ENCODE measurements around the gene GPR18.

The GPR18 gene, protein sequence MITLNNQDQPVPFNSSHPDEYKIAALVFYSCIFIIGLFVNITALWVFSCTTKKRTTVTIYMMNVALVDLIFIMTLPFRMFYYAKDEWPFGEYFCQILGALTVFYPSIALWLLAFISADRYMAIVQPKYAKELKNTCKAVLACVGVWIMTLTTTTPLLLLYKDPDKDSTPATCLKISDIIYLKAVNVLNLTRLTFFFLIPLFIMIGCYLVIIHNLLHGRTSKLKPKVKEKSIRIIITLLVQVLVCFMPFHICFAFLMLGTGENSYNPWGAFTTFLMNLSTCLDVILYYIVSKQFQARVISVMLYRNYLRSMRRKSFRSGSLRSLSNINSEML
- total RNA-seq, result 2.9 to 31.6 (median 11.0) reads per million in 9 experiments

DNA sequence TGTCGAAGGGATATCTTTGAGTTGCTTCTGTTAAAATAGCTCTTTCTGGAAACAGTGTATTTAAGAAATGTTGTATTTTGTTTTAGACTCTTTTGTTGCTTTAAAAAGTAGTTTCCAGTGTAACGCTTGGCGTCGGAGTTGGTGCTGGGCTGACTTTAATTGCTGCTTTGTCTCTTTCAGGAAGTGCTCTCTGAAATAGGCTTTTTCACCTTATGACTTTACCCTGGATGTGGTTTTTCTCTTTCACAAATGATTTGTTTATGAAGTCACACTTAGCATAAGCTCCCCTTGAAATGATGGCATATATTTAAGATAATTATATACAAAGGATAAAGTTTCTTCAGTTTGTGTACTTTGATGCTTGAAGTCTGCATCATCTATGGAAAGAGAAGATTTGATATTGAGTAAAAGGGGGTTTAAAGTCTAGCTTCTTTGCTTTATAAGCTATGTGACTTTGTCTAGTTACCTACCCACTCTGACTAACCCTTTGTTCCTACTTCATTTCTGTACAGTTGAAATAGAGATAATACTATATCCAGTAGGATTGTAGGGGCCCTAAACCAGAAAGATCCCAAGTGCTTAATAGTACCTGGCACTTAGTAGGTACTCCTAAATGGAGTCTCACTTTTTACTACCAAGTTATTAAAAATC is at the start of gene GPR18:
Gene GPR18, minus strand, starts transcription at position 170 of the 651 bp plus-strand sequence. CDS start 2,507 bp downstream, outside the sequence.
- H3K27me3 Mint-ChIP-seq, result no peaks in the 10 kb centered on the region
- peak within 1 kb of the TSS; percentile 93 to 98 for H3K27ac Mint-ChIP-seq
- peaks cover 33 to 63% of the 10 kb centered on the region in 2 donors for H3K4me1 Mint-ChIP-seq (ENCODE audit: low read depth in 2 of 2)
- no peaks in the 10 kb centered on the region for H3K9me3 Mint-ChIP-seq
- H3K36me3 Mint-ChIP-seq (ENCODE audit: insufficient read depth), result peaks cover 34% of the 10 kb centered on the region
- DNase-seq, result no peak
- ATAC-seq (replicated peaks), result peak; percentile 82
- peak within 1 kb of the TSS; percentile 81 to 98 for H3K4me3 Mint-ChIP-seq

DNA sequence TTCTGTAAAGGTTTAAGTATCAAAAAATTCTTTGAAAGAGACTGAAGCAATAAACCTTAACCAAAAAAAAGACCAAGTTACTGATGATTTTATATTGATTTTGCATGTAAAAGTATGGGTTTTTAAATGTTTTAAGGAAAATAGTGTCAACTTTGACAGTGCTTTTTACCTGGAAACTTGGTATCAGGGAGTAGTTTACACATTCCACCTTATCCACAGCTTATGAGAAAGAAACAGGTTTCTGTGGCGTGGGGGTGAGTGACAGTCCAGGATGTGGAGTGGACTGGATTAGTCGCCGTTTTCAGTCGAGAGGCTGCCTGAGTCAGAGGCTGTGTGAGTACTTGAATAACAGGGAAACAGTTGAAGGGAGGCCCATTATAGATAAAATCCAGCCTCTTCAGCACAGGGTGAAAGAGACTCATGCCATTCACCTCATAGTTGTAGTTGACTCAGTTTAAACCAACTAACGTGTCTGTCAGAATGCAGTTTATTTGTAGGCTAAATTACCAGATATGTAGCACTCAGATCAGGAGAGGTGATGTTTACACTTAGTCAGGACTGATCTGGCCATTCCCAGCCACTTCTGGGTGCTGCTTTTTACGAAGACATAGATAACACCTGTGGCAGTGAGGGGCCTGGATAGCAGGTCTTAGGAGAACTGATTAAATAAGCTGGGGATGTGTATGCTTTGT is 49.6 kb upstream of the GPR18 start:
- Mint-ChIP-seq H3K36me3 (ENCODE audit: insufficient read depth) (peaks cover 43% of the 10 kb centered on the region), H3K27ac (peak overlapping the region; percentile 91 to 95), H3K4me3 (peak overlapping the region; percentile 86 to 91), H3K27me3 (no peaks in the 10 kb centered on the region), H3K9me3 (no peaks in the 10 kb centered on the region), H3K4me1 (ENCODE audit: low read depth in 2 of 2) (peaks cover 48 to 68% of the 10 kb centered on the region in 2 donors)
- DNase-seq (peak in 1 of 3 experiments; percentile 33), ATAC-seq (replicated peaks) (peak; percentile 52)

DNA sequence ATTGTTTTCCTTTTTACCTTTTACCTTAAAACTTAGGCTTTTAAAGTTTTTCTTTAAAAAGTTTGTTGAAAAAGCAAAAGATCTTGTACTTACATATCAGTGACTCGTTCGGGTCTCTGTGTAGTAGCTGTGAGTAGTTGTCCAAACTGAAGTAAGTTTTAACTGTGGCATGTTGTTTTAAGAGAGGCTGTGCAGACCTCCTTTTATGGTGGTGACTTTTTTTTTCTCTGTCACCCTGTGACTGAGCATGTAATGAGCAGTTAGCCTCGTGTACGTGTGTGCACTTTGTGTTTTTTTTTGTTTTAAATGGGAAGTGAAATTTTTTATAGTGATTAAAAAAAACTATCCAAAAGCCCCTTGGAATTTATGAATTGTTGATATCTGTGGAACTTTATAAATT is 49.1 kb upstream of the GPR18 start, which contains the start of gene GPR183:
Gene GPR183, minus strand, starts transcription at position 153 of the 400 bp plus-strand sequence. CDS start 11,254 bp downstream, outside the sequence.
- Mint-ChIP-seq H3K9me3 (no peaks in the 10 kb centered on the region), H3K27ac (peak within 1 kb of the TSS; percentile 91 to 95), H3K4me1 (ENCODE audit: low read depth in 2 of 2) (peaks cover 47 to 66% of the 10 kb centered on the region in 2 donors), H3K27me3 (no peaks in the 10 kb centered on the region), H3K4me3 (peak within 1 kb of the TSS; percentile 86 to 91), H3K36me3 (ENCODE audit: insufficient read depth) (peaks cover 43% of the 10 kb centered on the region)
- ATAC-seq (replicated peaks), result peak; percentile 79
- DNase-seq, result peak in 1 of 3 experiments; percentile 56

DNA sequence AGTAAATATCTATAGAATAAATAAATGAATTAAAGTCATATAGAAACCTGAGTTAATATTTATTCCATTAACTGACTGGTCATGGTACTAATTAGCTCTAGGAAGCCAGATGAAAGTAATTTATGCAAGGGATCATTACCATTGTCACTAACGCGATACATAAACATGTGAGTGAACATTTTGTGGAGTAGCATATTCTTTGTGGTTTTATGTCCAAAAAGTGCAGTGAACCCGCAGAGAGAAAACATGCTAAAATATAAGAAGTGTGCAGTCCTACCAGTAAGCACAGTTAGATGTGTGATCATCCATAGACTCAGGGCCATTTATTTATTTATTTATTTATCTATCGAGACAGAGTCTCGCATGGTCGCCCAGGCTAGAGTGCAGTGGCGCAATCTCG is 47.4 kb upstream of the GPR18 start:
- Mint-ChIP-seq H3K4me1 (ENCODE audit: low read depth in 2 of 2) (peaks cover 49 to 67% of the 10 kb centered on the region in 2 donors), H3K36me3 (ENCODE audit: insufficient read depth) (peaks cover 43% of the 10 kb centered on the region), H3K9me3 (no peaks in the 10 kb centered on the region)

DNA sequence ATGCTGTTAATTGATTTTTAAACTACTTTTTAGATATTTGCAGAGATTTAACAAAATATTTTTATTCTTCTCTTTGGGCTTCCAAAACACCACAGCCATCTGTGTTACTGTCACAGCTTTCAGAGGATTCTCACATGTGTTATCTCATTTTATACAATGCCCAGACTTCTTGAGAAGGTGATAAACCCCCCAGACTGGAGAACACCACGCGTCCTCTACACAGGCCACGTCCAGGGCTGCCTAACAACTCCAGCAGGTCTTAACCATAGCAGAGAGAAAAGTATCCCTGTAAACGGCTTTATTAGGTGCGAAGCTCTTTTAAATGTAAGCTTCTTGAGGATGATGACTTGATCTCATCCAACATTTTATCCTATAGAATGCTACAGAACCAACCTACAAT is 47.0 kb upstream of the GPR18 start:
- Mint-ChIP-seq H3K36me3 (ENCODE audit: insufficient read depth) (peaks cover 46% of the 10 kb centered on the region), H3K4me3 (peak overlapping the region; percentile 86 to 91), H3K27ac (peak overlapping the region; percentile 91 to 95), H3K27me3 (no peaks in the 10 kb centered on the region), H3K9me3 (no peaks in the 10 kb centered on the region), H3K4me1 (ENCODE audit: low read depth in 2 of 2) (peaks cover 52 to 68% of the 10 kb centered on the region in 2 donors)
- DNase-seq (no peak), ATAC-seq (replicated peaks) (peak; percentile 9)

More for the DNA sequence above, 47.4 kb upstream of the GPR18 start:
- ATAC-seq (replicated peaks) (no peak), DNase-seq (no peak)
- Mint-ChIP-seq H3K4me3 (peak overlapping the region; percentile 86 to 91), H3K27ac (peak overlapping the region; percentile 91 to 95), H3K27me3 (no peaks in the 10 kb centered on the region)

DNA sequence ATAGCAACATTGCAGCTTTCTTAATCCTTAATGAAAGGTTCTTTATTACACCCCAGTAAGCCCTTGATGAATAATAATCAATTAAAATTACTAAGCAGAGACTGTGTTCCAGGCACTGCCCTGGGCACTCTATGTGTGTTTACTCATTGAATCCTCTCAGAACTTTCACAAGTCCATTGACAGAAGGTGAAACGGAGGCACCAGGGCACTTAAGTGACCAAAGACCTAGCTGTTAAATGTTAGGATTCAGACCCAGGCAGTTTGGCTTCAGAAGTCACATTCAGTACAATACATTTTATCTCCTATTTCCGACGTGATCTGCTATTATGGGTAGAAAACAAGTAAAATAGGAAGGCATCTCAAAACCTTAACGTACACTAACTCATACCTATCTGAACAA is 46.4 kb upstream of the GPR18 start:
- Mint-ChIP-seq H3K27ac (peak overlapping the region; percentile 91 to 95), H3K27me3 (no peaks in the 10 kb centered on the region), H3K4me3 (peak overlapping the region; percentile 86 to 91), H3K4me1 (ENCODE audit: low read depth in 2 of 2) (peaks cover 53 to 72% of the 10 kb centered on the region in 2 donors), H3K36me3 (ENCODE audit: insufficient read depth) (peaks cover 51% of the 10 kb centered on the region), H3K9me3 (no peaks in the 10 kb centered on the region)
- no peak for ATAC-seq (replicated peaks)
- DNase-seq, result no peak

DNA sequence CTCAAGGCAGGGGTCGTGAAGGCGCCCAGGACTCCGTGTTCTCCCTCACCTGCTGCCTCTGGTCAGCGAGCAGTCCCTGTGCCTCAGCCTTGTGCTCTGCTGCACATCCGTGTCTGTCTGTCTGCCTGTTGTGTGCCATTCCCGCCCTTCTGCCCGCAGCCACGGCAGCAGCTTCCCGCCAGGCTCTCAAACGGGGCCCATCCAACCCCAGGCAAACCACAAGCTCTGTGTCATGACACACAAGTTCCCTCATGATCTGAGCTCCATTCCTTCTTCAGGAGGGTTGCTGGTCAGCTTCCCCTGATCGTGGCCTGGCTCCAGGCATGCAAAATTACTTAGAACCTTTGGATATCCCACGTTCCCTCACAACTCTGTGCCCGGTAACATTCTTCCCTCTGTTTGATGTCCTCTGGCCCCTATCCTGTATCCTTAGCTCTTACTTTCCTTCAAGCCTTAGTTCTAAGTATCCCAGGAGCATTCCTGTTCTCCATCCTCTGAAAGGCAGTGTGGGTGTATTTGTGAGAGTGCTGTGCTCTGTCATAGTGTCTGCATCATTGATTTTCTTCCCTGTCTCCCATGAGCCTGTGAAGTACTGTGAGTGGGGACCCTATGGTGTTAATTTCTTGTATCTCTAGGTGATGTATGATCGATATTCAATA is 45.8 kb upstream of the GPR18 start:
- Mint-ChIP-seq H3K27ac (peak overlapping the region; percentile 91 to 95), H3K9me3 (no peaks in the 10 kb centered on the region), H3K4me3 (peak overlapping the region; percentile 86 to 91), H3K27me3 (no peaks in the 10 kb centered on the region), H3K36me3 (ENCODE audit: insufficient read depth) (peaks cover 57% of the 10 kb centered on the region), H3K4me1 (ENCODE audit: low read depth in 2 of 2) (peaks cover 53 to 76% of the 10 kb centered on the region in 2 donors)
- peak in 1 of 3 experiments; percentile 31 for DNase-seq
- ATAC-seq (replicated peaks), result peak; percentile 26

DNA sequence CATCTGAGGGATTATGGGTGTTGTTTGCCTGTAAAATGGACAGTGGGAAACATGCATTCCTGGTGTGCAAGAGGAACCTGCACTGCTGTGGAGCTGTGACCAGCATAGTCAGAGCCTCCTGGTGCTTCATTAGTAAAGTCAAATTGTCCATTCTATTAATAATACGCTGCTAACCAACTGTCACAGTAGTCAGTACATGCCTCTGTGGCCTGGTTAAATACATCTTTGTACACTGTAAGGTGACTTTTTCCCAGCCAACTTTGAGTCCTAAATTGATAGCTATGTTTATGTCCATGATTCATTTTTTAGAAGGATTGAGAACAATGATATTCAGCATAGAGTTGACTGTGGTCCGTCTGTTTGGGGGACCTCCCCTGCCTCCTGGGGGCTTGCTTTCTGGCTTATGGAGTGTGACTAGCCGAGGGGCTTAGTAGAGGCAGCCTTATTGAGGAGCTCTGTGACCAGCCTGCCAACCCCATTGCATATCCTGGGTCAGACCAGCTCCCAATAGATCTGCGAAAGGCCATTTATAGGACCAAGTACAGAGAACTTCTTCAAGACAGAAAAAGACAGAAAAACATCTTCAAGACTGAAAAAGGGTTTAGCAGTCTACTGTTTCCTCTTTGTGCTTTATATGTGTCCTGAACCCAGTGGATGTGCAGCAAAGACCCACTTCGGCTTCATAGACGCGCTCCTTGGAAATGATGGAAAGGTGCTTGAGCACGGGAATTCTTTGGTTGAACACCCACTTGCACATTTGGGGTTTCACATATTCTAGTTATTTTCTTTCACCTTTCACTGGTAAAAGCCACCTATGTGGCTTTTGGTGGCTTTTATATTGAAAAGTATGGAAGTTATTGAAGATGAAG is 44.7 kb upstream of the GPR18 start:
- Mint-ChIP-seq H3K4me3 (peak overlapping the region; percentile 86 to 91), H3K27me3 (no peaks in the 10 kb centered on the region), H3K4me1 (ENCODE audit: low read depth in 2 of 2) (peaks cover 53 to 75% of the 10 kb centered on the region in 2 donors), H3K9me3 (no peaks in the 10 kb centered on the region), H3K36me3 (ENCODE audit: insufficient read depth) (peaks cover 67% of the 10 kb centered on the region), H3K27ac (peak overlapping the region; percentile 91 to 95)
- DNase-seq, result no peak
- ATAC-seq (replicated peaks), result no peak

DNA sequence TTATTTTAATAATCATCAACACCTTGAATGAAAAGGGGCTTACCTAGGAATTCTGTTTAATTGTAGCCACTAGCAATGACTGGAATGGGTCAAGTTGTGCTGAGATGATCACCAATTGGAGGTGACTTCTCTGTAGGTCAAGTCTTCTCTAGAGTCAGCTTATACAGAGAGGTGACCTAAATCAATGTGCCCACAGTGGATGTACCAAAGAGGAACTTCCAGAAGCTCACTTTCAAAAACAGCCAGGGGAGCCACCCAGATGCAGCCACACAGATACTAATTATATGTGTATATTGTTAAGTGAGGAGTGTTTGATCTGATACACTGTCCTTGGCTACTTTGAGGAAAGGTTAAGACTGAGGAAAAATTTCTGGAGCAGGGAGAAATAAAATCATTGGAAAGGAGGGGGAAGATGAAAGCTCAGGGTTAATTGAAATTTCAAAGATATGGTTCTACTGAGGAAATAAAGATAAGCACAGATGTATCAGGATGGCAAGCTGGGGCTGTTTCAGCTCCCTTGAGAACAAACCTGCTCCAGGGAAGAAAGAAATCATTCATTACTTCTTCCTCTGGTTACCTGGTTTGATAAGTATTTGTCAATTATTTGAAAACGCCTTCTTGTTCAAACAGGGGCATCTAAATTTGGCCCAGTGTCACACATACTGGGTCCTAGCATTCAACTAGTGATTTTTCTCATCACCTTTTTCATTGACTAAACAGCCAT is 43.9 kb upstream of the GPR18 start:
- ATAC-seq (replicated peaks) (peak; percentile 20), DNase-seq (no peak)
- H3K4me3 Mint-ChIP-seq, result peak overlapping the region; percentile 86 to 91
- no peaks in the 10 kb centered on the region for H3K9me3 Mint-ChIP-seq
- peaks cover 57 to 75% of the 10 kb centered on the region in 2 donors for H3K4me1 Mint-ChIP-seq (ENCODE audit: low read depth in 2 of 2)
- peak overlapping the region; percentile 91 to 95 for H3K27ac Mint-ChIP-seq
- no peaks in the 10 kb centered on the region for H3K27me3 Mint-ChIP-seq
- peaks cover 65% of the 10 kb centered on the region for H3K36me3 Mint-ChIP-seq (ENCODE audit: insufficient read depth)

DNA sequence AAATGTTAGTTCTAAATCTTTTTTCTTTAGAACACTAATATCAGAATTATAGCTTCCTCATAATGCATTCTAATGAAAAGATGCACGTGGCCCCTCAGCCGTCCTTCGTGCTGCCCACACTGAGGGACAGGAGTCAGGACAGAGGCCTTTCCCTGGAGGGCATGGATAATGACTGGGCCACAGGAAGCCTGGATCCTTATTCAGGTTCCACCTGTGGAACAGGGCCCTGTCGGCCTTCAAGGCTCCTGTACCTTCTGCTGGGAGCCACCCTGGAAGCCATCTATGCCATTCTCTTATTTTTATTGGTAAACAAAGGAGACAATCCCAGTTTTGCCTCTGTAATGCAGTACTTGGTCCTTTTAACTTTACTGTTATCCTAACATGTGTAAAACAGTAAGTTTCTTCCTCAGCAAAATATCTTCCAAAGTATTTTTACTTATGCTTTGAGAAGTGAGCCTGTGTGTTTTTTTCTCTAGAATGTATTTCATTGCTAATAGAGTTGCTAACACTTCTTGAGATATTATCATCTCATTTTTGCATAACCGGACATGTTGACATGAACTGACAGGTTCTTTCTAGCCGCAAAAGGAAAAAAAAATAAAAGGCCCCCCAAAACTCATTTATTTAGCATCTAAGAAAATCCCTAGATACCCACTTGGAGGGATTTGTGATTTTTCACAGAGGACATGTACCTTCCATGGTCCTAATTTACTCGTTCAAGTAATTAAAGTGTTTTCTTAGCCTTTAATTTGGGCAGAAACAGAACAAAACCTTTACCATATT is 43.1 kb upstream of the GPR18 start:
- Mint-ChIP-seq H3K4me3 (peak overlapping the region; percentile 59 to 86), H3K36me3 (ENCODE audit: insufficient read depth) (peaks cover 65% of the 10 kb centered on the region), H3K27me3 (no peaks in the 10 kb centered on the region), H3K27ac (peak overlapping the region; percentile 68 to 91), H3K4me1 (ENCODE audit: low read depth in 2 of 2) (peaks cover 59 to 75% of the 10 kb centered on the region in 2 donors), H3K9me3 (no peaks in the 10 kb centered on the region)
- DNase-seq, result no peak
- ATAC-seq (replicated peaks), result peak; percentile 11

DNA sequence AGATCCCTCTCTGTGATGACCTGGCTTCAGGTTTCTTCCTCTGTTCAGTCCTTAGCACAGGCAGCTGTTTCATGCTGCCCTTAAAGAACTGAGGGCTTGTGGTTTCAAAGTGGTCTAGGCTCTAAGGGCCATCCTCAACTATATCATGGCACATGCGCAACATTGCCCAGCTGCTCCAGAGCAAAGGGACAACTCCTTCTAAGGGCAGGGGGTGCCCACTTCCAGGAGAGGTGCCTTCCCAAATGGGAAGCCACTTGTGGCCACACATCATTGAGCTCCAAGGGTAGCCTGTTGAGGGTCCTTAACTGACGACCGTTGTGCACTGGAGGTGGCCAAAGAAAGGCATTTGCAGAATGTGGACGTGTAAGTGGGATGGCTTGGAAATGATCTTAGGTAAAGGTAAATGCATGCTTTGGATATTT is 41.8 kb upstream of the GPR18 start:
- H3K9me3 Mint-ChIP-seq, result no peaks in the 10 kb centered on the region
- peak overlapping the region; percentile 61 to 87 for H3K4me3 Mint-ChIP-seq
- peaks cover 64% of the 10 kb centered on the region for H3K36me3 Mint-ChIP-seq (ENCODE audit: insufficient read depth)
- DNase-seq, result no peak
- ATAC-seq (replicated peaks), result no peak
- peaks cover 68 to 81% of the 10 kb centered on the region in 2 donors for H3K4me1 Mint-ChIP-seq (ENCODE audit: low read depth in 2 of 2)
- peak overlapping the region; percentile 70 to 97 for H3K27ac Mint-ChIP-seq
- H3K27me3 Mint-ChIP-seq, result no peaks in the 10 kb centered on the region
